ENCODE results near the gene IER3IP1. TPM values are rescaled to one million over a fixed set of nuclear protein-coding genes. Genes with fewer than 3 reads are reported as not detected.

Gene IER3IP1
- total and polyA plus RNA-seq, 2 donors (not counting 1 experiment from before 2014, with no cell fraction given), result 2.4 to 8.7 TPM

GRCh38 chr18:47206945-47207637 lies 30.9 kb upstream of the IER3IP1 start:
- peaks cover 0 to 15% (median 0%) of the 10 kb centered on the region in 4 experiments for H3K27me3 ChIP-seq (replicated peaks in 1 of 4; ENCODE audit: control extremely low read depth in 1 of 4, control insufficient read depth in 3 of 4, insufficient read depth in 4 of 4, low read length in 3 of 4)
- H3K4me3 Mint-ChIP-seq, result no peak overlapping the region
- no peak overlapping the region for H3K27ac Mint-ChIP-seq
- intact Hi-C loops (cut with micrococcal nuclease), result no loop called here
- no peaks in the 10 kb centered on the region for H3K4me1 Mint-ChIP-seq
- ATAC-seq (ENCODE audit: low read depth) (no peak), DNase-seq (no peak)
- no peaks in the 10 kb centered on the region for H3K9me3 ChIP-seq (ENCODE audit: control extremely low read depth in 1 of 3, control insufficient read depth in 2 of 3, insufficient read depth in 1 of 3, low read length in 2 of 3)
- H2AFZ ChIP-seq (ENCODE audit: insufficient read depth, low read depth, low read length, poor library complexity, severe bottlenecking), result no peak overlapping the region
- peaks cover 37% of the 10 kb centered on the region for H3K27me3 Mint-ChIP-seq
- TF ChIP-seq CTCF (IDR thresholded peaks at IDR 0.05) (no peak), EZH2 (IDR thresholded peaks at IDR 0.05; ENCODE audit: borderline replicate concordance, insufficient read depth, low read depth, low read length, poor library complexity, severe bottlenecking) (no peak)
- WGBS (ENCODE audit: insufficient coverage), result no CpG with 5 or more reads among the region's 2 CpGs
- no peak overlapping the region for H3K27ac ChIP-seq (ENCODE audit: low read length in 2 of 2)
- no peak overlapping the region for H3K9ac ChIP-seq (ENCODE audit: low read length)
- POLR2A ChIA-PET, result no interaction called here
- no peak overlapping the region for H3K4me2 ChIP-seq (replicated peaks; ENCODE audit: low read depth, low read length, poor library complexity, severe bottlenecking)
- no peaks in the 10 kb centered on the region for H4K20me1 ChIP-seq (ENCODE audit: control insufficient read depth, insufficient read depth, low read length, poor library complexity, severe bottlenecking)
- H3K9me3 Mint-ChIP-seq (ENCODE audit: insufficient read depth), result no peaks in the 10 kb centered on the region
- H3K79me2 ChIP-seq (ENCODE audit: control insufficient read depth, insufficient read depth, low read length), result no peaks in the 10 kb centered on the region
- CTCF ChIA-PET, result interaction anchor here (1.1 to 1.3 kb wide), 2 partner anchors 19 to 542 kb away, joined by 3 to 5 read pairs; no protein-coding TSS in a partner anchor
- H3K4me3 ChIP-seq (ENCODE audit: control extremely low read depth in 1 of 5, extremely low read depth in 1 of 5, insufficient read depth in 1 of 5, low read depth in 2 of 5, low read length in 4 of 5), result no peak overlapping the region
- no peaks in the 10 kb centered on the region for H3K36me3 ChIP-seq (replicated peaks in 1 of 2; ENCODE audit: control extremely low read depth in 1 of 2, control insufficient read depth in 1 of 2, extremely low read depth in 1 of 2, insufficient read depth in 2 of 2, low read length in 1 of 2)
- H3K4me1 ChIP-seq (ENCODE audit: control insufficient read depth in 2 of 2, insufficient read depth in 2 of 2, low read length in 2 of 2), result no peaks in the 10 kb centered on the region

- intact Hi-C loops (cut with micrococcal nuclease), result loop anchor here (1.0 kb wide), 1 partner anchor 105 kb away; no protein-coding TSS in a partner anchor
- Histone ChIP-seq H3K9ac (ENCODE audit: low read length) (no peak overlapping the region), H3K9me3 (ENCODE audit: control extremely low read depth in 1 of 3, control insufficient read depth in 2 of 3, insufficient read depth in 1 of 3, low read length in 2 of 3) (no peaks in the 10 kb centered on the region), H2AFZ (ENCODE audit: insufficient read depth, low read depth, low read length, poor library complexity, severe bottlenecking) (no peak overlapping the region), H3K36me3 (replicated peaks in 1 of 2; ENCODE audit: control extremely low read depth in 1 of 2, control insufficient read depth in 1 of 2, extremely low read depth in 1 of 2, insufficient read depth in 2 of 2, low read length in 1 of 2) (no peaks in the 10 kb centered on the region), H3K4me3 (ENCODE audit: control extremely low read depth in 1 of 5, extremely low read depth in 1 of 5, insufficient read depth in 1 of 5, low read depth in 2 of 5, low read length in 4 of 5) (no peak overlapping the region), H4K20me1 (ENCODE audit: control insufficient read depth, insufficient read depth, low read length, poor library complexity, severe bottlenecking) (no peaks in the 10 kb centered on the region), H3K4me2 (replicated peaks; ENCODE audit: low read depth, low read length, poor library complexity, severe bottlenecking) (no peak overlapping the region), H3K27me3 (replicated peaks in 1 of 4; ENCODE audit: control extremely low read depth in 1 of 4, control insufficient read depth in 3 of 4, insufficient read depth in 4 of 4, low read length in 3 of 4) (peaks cover 0 to under 1% (median 0%) of the 10 kb centered on the region in 4 experiments), H3K27ac (ENCODE audit: low read length in 2 of 2) (no peak overlapping the region), H3K4me1 (ENCODE audit: control insufficient read depth in 2 of 2, insufficient read depth in 2 of 2, low read length in 2 of 2) (no peaks in the 10 kb centered on the region), H3K79me2 (ENCODE audit: control insufficient read depth, insufficient read depth, low read length) (no peaks in the 10 kb centered on the region)
- no peak overlapping the region for H3K4me3 Mint-ChIP-seq
- ATAC-seq (ENCODE audit: low read depth) (no peak), DNase-seq (peak; percentile 51)
- TF ChIP-seq CTCF (IDR thresholded peaks at IDR 0.05) (peak; percentile 76), EZH2 (IDR thresholded peaks at IDR 0.05; ENCODE audit: borderline replicate concordance, insufficient read depth, low read depth, low read length, poor library complexity, severe bottlenecking) (no peak)
- H3K27me3 Mint-ChIP-seq, result peaks cover 33% of the 10 kb centered on the region
- POLR2A ChIA-PET, result no interaction called here
- no peak overlapping the region for H3K27ac Mint-ChIP-seq
- H3K4me1 Mint-ChIP-seq, result no peaks in the 10 kb centered on the region
- H3K9me3 Mint-ChIP-seq (ENCODE audit: insufficient read depth), result no peaks in the 10 kb centered on the region
- CTCF ChIA-PET, result interaction anchor here (0.7 to 4.8 kb wide), 23 partner anchors 10 to 1111 kb away, joined by 3 to 67 read pairs (median 5); partner anchors contain the start of gene HDHD2
- WGBS (ENCODE audit: insufficient coverage), result 43% methylated on average over 2 of the region's 3 CpGs
These were observed 28.9 kb upstream of the IER3IP1 start for GRCh38 chr18:47204908-47205522.
